NCI-H460 (cell line): ENCODE results near the gene WDR64. TPM values are rescaled to one million over a fixed set of nuclear protein-coding genes. Genes with fewer than 3 reads are reported as not detected.

Experiments used
- DNase-seq: peaks from one replicate; pipeline ENCODE4 v3.0.0-alpha.2; 2016; ENCODE audit warnings: low read depth; ENCODE audit errors: extremely low read depth
- polyA plus RNA-seq: library from polyadenylated mRNA; depleted of rRNA; stranded (reverse); fragments of >200 nt; gene quantifications from 2 replicates; pipeline ENCODE4 v1.2.3, GENCODE V29; 2014; cell fraction: nucleus; rRNA removed
- total RNA-seq: library from RNA; depleted of rRNA; stranded (reverse); fragments of >200 nt; shearing (Covaris generic); gene quantifications from 2 replicates; pipeline ENCODE4 v1.2.3, GENCODE V29; 2014; rRNA removed

Gene WDR64
- not detected in 2 replicates for total RNA-seq
- polyA plus RNA-seq, result not detected in 2 replicates

DNA sequence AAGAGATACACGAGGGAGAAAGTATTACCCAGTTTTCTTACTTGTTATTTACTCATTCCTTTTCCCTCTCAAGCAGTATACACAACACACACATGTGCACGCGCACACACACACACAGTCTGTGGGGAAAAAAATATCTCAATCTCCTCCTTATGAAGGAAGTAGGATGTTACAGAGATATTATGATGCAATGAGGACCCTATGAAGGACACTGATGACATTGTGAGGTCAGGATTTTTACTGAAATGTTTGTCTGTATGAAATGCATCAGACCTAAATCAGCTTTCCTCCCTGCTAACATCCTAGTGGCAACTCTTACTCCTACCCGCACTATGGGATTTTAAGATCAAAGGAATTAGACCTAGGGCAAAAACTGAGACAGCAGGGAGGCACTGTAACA, at the start of gene WDR64:
TSS of gene WDR64 (plus strand) at position 270 of the 400 bp plus-strand sequence. CDS start 204 bp downstream, outside the sequence.
- no peak for DNase-seq

DNA sequence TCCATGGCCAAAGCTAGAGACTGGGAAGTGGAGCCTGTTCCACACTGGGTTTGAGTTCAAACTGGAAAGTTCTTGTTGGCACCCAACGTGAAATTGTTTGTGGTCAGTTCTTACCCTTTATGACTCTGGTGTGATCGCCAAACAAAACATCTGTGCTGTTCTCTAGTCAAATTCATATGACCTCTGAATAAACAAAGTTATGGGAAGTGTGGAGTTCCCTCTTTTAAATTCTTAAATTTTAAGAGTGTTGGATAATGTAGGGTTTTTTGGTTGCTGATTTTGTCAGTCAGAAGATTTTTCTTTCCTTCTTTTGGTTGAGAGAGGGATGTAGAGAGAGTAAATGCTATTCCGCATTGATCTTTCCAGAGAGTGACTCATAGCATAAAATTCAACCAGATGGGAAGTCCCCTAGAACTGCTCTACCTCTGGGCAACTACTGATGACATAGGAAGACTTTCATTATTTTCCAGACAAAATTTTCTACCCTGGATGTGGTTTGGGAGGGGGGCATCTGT, 48.3 kb upstream of the WDR64 start:
- no peak for DNase-seq

DNA sequence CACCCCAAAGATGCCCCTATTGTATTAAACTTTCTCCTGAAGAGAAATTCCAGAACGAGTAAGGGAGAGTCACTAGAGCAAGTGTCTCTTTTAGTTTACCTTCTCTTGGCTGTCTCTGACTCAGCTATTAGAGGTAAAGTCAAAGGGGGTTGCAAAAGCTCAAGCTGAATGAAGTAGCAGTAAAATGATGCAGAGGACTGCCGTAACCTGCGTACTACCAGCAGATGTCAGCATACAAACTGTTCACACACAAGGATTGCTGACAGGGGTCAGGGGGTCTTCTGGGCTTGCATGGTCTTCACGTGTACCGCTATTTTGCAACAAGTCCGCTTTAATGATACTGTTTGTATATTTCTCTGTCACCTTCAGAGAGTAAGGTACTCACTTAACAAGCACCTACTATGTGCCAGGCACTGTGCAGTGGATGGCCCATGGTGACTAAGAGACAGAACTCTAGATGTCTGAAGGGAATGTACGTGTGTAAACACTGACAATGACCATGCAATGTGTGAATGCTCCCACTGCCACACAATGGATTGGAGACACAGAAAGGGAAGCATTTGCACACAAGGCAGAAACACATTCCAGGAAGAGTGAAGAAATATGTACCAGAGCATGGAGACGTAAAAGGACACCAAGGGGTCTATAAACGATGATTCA, 46.8 kb upstream of the WDR64 start:
- DNase-seq, result no peak

- no peak for DNase-seq
Measured at GRCh38 chr1:241606544-241606943, 45.5 kb upstream of the WDR64 start.

GRCh38 chr1:241607497-241607896, 44.6 kb upstream of the WDR64 start:
- no peak for DNase-seq

- peak; percentile 33 for DNase-seq
Measured at GRCh38 chr1:241608379-241609033, 43.6 kb upstream of the WDR64 start.

DNA sequence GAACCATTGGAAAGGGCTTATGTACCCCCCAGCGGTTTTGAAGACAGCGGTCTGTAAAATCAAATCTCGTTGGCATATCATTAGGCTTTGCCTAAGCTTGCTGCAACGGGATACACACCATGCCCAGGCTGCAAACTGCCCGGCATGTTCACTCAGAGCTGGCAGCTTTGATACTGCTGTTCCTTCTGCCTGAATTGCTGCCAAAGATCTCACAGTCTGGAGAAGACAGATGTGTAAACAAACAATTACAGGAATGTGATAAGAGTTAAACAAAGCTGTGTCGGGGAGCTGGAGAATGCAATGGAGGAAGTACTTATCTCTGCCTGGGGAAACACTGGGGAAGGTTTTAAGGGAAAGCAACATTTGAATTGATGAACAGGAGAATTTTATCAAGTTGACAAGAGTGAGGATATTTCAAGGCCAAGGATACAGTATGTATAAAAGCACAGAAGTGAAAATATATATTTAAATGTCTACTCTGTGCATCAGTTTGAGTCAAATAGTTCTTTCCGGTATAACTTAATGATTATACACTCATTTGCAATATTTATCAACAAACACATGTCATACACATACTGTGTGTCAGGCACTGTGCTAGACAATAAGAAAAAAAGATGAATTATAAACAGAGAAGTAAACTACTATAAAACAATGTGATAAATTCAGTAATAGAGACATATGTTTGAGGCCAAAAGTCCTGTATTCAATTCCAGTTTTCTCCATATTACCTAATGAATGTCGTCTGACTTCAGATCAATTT, 41.8 kb upstream of the WDR64 start:
- peak; percentile 81 for DNase-seq

GRCh38 chr1:241611063-241611462, 41.0 kb upstream of the WDR64 start:
- DNase-seq, result peak; percentile 93

GRCh38 chr1:241611736-241612135, 40.3 kb upstream of the WDR64 start:
- DNase-seq, result no peak

GRCh38 chr1:241612533-241613477, 39.3 kb upstream of the WDR64 start:
- DNase-seq, result peak; percentile 87

DNA sequence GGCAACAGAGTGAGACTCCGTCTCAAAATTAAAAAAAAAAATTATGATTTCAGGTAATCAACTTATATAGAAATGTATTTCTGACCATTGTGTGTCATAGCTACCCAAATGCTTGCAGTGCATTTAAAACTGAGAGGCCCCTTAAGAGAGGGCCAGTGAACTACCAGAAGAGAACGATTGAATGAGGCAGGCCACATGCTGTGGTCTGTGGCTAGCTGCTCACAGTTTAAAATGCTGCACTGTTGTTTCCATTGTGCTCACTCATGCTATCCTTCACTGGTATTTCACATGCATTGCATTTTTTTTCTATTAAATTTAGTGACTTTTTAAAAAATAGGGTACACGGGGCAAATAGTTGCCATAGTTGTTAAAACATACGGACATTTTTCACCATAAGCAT, 37.9 kb upstream of the WDR64 start:
- DNase-seq, result no peak

GRCh38 chr1:241614572-241614971, 37.5 kb upstream of the WDR64 start:
- no peak for DNase-seq

DNA sequence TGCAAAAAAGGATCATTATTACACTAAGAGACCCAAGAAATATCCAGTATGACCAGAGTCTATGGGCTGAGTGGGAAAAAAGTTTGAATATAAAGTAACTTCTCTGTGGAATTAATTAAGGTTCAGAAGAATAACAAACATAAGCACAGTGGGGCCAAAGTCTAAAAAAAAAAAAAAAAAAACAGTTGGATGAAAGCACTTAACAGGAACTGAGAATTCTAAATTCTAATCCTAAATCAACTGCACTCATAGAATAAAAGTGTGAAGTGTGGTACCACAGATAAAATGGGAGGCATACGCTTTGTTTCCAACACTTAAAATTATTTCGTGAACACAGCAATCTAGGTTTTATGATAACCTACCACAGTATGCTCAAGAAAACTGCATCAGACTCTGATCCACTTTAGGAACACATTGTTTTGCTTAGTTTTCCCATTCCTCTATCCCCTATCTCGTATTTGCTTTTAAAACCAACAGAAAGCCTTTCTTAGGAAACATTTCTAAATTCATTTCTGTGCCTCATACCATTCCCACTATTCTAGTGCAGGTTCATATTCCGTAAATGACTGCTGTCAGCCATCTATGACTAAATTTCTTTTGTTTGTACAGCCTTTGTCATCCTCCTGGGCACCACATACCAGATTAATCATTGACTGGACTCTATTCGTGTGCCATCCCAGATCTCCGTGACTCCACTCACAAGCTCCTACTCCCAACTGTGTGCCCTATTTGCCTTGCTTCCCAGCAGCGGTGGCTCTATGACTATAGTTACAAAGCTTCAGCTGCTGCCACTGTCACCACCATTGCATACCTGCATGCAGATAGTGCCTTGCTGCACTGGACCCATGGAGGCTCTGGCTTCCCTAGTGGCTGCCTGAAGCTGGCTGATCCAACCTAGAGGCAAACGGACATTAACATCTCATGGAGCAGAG, 36.8 kb upstream of the WDR64 start:
- DNase-seq, result no peak

DNA sequence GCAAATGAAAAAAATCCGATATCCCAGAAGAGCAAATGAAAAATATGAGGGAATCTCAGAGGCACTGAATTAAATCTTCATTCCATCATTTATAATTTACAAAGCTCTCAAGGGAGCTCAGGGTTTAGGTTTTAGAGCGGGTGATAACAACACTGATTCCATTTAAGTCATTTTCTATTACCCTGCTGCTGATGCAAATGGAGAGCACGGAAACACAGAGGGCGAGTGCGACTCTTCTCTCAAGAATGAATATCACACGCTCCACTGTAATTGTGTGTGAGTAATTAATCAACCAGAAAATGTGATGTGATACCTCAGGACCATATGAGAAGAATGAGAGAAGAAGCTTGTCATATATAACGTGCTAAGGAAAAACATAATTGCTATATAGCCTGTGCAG, 34.7 kb upstream of the WDR64 start:
- no peak for DNase-seq

DNA sequence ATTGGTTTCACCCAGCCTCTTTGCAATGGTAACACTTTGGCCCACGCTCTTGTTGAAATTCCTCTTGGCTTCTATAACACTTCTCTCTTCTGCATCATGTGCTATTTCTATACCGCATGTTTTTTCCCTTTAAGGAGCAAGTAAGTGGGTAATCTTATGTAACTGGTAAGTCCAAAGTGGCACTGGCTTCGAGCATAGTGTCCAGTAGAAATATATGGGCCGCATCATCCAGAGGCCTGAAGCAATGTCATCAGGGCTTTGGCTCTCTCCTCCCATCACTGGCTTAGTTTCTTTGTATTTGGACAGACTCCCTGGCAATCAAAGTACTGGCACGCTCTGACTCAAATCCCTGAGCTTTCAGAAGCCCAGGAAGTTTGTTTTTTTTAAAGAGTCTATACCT, 29.4 kb upstream of the WDR64 start:
- DNase-seq, result no peak

- no peak for DNase-seq
Measured at GRCh38 chr1:241624935-241625334, 27.1 kb upstream of the WDR64 start.

DNA sequence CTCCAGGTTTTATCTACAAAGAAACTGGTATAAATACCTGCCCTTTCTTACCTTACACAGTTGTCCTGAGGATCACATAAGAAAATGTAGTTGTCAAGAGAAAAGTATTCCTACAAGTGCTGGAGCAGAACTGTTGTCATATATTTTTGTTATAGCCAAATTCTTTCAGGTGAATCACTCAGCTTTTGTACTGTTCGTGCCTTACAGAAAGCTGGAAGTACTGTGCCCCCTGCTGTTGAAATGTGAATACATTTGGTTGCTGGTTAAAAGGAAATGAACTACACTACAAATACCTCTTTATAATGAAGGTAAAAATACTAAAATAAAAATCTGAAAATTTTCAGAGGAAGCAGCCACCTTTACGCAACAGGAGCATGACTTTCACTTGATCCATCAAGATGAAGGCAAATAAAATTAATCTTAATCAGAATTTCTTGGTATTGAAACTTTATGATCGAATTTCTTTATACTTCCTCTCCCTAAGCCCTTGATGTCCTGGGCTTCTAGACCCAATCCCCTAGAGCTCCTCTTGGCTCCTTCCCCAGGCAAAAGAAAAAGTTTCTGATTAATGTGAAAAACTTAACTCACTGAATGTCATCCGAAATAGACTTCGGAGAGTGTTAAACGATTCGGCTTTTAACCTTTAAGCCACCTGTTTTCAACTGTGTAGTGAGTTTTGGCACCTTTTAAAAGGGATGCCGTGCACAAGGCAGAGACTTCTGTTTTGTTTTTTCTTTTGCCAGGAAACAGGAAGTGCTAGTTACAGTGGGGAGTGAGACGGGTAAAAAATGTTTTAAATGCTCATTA, 24.4 kb upstream of the WDR64 start:
- peak; percentile 73 for DNase-seq

- no peak for DNase-seq
Measured at GRCh38 chr1:241630005-241630404, 22.1 kb upstream of the WDR64 start.
